ENCODE data around the gene LAT. TPM values are rescaled to one million over a fixed set of nuclear protein-coding genes. Genes with fewer than 3 reads are reported as not detected.
"Not testable (repeated sequence)": the region's sequence is repeated elsewhere in the genome, so short reads cannot be mapped to it uniquely, and the experiment has no call there.

LAT gene
- polyA plus RNA-seq, 12 donors, result 2.0 to 10.2 (median 2.5) TPM; not detected in 2

- DNase-seq, result no peak
Measured at GRCh38 chr16:28975158-28975599, 9.7 kb upstream of the LAT start.

GRCh38 chr16:28977703-28978662 is 6.9 kb upstream of the LAT start:
- DNase-seq, result no peak

GRCh38 chr16:28980330-28980729 is 4.5 kb upstream of the LAT start:
- not testable (repeated sequence) for DNase-seq

- no peak for DNase-seq
Measured at GRCh38 chr16:28980929-28981328, 3.9 kb upstream of the LAT start.

DNA sequence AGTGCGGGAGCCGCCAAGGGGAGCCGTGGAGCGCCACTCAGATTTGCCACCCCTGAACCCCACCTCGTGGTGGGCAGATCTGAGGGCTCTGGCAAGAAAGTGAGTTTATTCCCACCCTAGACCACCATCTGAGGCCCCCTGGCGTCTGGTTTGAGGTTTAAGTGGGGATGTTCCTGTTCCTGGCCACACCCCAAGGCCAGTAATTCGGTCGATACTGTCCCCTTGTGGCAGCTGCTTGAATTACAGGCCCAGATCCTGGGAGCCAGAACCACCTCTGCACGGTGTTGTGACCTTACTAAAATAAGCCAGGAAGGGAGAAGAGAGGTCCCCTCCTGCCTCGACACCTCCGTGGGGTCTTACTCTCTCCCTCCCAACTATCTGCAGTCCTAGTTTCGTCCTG is 3.3 kb upstream of the LAT start:
- no peak for DNase-seq

DNA sequence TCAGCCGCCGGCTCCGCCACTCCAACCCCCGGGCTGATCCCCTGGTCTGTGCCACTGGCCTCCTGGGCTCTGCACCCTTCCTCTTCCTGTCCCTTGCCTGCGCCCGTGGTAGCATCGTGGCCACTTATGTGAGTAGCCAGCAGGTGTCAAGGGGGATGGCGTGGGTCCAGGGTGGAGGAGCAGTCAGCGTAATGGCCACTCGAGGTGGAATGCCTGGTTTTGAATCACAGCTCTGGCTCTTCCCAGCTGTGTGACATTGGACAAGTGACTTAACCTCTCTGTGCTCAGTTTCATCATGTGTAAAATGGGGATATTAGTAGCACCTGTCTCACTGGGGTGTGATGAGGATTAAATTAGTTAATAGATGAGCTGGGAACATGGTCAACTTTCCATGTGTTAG is 2.4 kb upstream of the LAT start:
- DNase-seq, result no peak

- DNase-seq, result no peak
Measured at GRCh38 chr16:28982949-28983348, 1.9 kb upstream of the LAT start.

- no peak for DNase-seq
Measured at GRCh38 chr16:28983644-28984043, 1.2 kb upstream of the LAT start.

GRCh38 chr16:28984091-28984490 is 761 bp upstream of the LAT start:
- DNase-seq, result no peak

DNA sequence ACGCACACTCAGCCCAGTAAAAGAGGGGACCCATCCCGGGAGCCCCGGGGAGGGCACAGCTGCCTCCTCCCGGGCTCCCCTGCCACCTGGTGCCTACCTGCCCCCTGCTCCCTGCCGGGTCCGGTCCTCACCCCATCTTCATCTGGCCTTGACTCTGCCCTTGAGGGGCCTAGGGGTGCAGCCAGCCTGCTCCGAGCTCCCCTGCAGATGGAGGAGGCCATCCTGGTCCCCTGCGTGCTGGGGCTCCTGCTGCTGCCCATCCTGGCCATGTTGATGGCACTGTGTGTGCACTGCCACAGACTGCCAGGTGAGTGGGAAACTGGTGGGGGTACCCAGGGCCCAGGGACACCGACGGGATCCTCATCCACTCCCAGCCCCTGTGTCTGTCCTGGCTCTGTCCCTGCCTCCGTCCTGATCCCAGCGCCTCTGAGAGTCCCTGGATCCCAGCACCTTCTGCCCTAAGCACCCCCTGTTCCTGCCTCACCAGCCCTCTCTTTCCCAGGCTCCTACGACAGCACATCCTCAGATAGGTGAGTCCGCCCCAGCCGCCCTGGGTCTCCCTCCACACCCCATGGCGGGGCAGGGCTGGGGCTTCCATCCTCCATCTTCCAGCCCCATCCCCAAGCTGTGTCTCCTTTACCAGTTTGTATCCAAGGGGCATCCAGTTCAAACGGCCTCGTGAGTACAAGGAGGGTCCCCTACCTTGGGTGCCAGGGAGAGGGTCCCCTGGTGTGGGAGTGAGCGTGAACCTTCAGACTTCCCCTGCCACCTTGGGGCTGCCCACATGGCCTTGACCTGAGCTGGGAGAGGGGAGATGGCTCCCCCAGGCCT is 574 bp downstream of the LAT start:
- DNase-seq, result no peak

DNA sequence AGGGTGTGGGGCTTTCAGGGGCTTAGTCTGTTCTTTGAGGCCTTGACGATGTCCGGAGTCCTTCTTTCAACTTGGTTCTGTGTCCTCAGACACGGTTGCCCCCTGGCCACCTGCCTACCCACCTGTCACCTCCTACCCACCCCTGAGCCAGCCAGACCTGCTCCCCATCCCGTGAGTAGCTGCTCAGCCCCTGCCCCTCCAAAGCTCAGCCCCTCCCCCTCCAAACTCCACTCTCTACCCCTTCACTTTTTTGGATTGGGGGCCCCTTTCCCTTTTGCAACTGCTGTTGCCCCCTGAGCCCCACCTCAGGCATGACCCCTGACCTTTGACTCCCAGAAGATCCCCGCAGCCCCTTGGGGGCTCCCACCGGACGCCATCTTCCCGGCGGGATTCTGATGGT is 1.2 kb downstream of the LAT start:
- DNase-seq, result no peak

DNA sequence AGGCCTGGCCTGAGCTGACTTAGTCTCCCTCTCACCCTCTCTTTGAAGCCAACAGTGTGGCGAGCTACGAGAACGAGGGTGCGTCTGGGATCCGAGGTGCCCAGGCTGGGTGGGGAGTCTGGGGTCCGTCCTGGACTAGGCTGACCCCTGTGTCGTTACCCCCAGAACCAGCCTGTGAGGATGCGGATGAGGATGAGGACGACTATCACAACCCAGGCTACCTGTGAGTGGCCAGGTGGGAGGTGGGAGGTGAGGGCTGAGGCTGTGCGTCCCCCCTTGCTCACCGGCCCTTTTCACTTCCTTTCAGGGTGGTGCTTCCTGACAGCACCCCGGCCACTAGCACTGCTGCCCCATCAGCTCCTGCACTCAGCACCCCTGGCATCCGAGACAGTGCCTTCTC is 1.6 kb downstream of the LAT start:
- DNase-seq, result no peak

DNA sequence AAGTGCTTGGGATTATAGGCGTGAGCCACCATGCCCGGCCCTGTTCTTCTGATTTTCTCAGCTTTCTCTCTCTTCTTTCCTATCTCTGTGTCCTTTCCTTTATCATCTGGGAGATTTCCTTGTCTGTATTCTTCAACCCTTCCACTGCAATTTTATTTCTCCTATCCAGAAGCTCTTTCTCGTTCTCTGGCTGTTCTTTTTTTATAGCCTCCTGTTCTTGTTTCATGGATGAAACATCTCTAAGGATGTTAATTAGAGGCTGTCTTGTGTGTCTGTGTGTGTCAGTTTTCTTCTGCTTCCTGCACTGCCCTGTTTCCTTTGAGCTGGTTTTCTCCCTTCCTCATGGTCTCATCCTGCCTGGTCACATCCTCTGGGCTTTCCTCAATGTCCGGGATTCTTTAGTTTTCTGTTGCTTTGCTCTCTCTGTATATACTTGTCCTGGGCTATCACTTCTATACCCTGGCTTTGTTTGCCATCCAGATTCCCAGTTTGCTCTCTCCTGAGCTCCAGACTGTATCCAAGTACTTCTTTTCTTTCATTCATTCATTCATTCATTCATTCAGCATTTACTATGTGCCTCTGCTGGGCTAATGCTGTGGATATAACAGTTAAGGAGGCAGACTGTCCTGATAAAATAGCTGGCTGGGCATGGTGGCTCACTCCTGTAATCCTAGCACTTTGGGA is 2.5 kb downstream of the LAT start:
- DNase-seq, result no peak

DNA sequence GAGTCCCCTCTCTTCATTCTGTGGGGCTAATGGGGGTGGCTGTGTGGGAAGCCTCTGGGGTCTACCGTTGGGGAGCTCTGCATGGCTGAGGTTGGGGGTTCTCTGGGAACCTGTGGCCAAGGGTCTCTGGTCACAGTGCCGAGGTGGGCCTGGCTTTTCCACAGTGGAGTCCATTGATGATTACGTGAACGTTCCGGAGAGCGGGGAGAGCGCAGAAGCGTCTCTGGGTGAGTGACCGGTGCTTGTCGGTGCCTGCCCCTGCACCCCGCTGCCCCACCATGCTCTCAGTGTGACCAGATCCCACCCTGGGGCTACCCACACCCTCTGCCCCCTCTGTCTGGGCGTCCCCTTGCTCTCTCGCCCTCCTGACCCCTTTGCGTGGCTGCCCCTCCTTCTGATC is 4.5 kb downstream of the LAT start:
- DNase-seq, result no peak

DNA sequence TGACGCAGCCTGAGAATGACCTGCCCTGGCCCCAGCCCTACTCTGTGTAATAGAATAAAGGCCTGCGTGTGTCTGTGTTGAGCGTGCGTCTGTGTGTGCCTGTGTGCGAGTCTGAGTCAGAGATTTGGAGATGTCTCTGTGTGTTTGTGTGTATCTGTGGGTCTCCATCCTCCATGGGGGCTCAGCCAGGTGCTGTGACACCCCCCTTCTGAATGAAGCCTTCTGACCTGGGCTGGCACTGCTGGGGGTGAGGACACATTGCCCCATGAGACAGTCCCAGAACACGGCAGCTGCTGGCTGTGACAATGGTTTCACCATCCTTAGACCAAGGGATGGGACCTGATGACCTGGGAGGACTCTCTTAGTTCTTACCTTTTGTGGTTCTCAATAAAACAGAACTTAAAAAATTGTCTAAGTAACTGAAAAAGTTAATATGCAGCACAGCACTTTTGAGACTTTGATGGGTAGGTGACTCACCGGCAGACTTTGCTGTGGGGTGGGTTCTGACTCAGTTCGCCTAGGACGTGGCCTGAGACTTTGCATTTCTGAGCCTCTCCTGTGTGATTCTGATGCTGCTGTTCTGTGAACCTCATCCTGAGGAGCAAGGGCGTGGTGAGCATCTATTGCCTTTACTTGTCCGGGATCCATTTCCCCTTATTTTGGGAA is 5.7 kb downstream of the LAT start:
- DNase-seq, result no peak

- DNase-seq, result no peak
Measured at GRCh38 chr16:28991687-28992086, 6.8 kb downstream of the LAT start.

GRCh38 chr16:28992496-28992895 is 7.6 kb downstream of the LAT start:
- no peak for DNase-seq

DNA sequence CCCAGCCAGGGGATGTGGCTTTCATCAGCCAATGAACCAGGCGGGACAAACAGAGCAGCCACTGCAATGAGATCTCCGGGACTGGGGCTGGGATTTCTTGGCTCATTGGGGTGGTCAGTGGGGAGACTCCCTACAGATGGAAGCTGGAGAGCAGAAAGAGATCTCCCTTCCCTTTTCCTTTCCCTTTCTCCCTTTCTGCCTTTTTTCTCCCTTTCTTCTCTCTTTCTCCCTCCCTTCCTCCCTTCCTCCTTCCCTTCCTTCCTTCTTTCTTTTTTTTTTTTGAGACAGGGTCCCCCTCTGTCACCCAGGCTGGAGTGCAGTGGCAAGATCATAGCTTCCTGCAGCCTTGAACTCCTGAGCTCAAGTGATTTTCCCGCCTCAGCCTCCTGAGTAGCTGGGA is 14.0 kb downstream of the LAT start:
- DNase-seq, result no peak

DNA sequence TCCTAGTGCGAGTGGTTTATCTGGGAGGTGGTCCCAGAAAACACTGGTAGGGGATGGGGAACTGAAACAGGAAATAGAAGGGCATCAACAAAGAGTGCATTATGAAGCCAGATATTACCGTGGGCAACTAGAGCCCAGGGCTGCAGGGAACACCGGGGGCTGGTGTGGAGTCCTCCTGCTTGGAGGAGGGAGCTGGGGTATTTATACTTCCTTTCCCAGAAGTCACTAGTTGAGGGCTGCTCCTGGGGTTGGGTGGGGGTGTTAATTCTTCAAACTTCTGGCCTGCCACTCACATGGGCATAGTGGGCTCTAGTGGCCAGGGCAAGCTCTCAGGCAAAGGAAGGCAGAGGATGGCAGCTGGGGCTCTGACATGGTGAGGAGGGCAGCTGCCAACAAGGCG is 14.7 kb downstream of the LAT start:
- no peak for DNase-seq

DNA sequence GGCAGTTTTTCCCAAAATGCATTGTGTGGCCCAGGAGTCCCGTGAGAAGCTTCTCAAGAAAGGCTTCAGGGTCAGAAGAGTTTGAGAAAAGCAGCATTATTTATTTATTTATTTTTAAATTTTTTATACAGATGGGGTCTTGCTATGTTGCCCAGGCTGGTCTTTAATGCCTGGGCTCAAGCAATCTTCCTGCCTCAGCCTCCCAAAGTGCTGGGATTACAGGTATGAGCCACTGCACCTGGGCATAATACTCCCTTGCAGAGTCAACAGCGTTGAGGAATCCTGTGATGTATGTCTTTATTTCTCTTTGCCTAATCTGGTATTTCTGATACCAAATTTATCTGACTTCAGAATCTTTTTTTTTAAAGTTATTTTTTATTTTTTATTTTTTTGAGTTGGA is 15.2 kb downstream of the LAT start:
- no peak for DNase-seq

DNA sequence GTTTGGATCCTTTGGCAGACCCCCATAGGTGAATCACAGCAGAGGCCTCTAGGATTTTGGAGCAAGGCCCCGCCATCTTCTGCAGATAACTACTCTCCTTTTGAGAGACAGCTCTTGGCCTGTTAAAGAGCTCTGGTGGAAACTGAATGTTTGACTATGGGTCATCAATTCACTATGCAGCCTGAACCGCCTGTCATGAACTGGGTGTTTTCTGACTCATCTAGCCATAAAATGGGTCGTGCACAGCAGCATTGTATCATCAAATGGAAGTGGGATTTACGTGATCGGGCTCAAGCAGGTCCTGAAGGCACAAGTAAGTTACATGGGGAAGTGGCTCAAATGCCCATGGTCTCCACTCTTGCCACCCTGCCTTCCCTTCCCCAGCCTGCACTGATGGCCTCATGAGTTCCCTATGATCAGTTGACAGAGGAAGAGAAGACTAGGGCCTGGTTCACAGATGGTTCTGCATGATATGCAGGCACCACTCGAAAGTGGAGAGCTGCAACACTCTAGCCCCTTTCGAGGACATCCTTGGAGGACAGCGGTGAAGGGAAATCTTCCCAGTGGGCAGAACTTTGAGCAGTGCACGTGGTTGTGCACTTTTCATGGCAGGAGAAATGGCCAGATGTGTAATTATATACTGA is 19.8 kb downstream of the LAT start:
- not testable (repeated sequence) for DNase-seq

Measured in muscle of arm (tissue), 12 donors.